HG02588 (cell line): ENCODE measurements around the gene ZNF774.
"Not testable (repeated sequence)": the region's sequence is repeated elsewhere in the genome, so short reads cannot be mapped to it uniquely, and the experiment has no call there.

Experiments
- ATAC-seq: cut with Tn5 transposase; IDR thresholded peaks from one replicate; pipeline ENCODE4 v1.9.1; 2021; ENCODE audit warnings: mild to moderate bottlenecking, moderate library complexity; ENCODE audit not compliant: unreplicated experiment

The ZNF774 gene

DNA sequence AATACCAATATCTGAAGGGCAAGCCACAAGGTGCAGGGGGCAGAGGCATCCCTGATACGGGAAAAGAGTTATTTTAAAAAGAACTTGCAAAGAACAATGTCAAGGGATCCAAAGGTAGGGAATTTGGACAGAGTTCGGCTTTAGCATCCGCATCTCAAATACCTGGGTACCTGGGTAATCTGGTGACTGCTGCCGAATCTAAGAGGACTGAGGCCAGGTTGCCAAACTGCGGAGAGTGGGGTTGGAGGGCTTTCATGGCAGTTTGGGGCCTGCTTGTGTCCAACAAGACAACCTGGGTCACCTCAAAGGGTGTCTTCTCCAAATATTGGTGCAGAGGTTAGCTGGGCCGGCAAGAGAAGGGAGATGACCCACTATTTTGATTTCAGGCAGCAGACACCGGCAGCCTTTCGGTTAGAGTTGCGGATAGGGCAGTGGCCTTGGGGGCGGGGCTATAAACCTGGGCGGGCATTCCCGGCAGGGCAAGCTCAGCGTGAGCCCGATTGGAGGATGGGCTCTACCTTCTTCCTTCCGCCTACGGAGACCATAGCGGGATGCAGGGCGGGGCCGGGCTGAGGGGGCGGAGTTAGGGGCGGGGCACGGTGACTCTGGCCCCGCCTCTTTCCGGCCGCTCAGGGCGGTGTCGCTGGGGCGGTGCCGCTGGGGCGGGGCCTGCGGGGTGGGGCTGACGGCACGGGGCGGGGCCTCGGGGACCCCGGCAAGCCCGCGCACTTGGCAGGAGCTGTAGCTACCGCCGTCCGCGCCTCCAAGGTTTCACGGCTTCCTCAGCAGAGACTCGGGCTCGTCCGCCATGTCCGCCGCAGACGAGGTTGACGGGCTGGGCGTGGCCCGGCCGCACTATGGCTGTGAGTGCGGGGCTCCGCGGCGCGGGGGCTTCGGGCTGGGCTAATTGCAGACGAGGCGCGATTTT lies 35.7 kb downstream of the ZNF774 start, which contains the start of gene IQGAP1:
IQGAP1 (plus strand) TSS at position 709 of the 928 bp plus-strand sequence; CDS start at position 809, 100 bp downstream.
- ATAC-seq: peak; percentile 90

DNA sequence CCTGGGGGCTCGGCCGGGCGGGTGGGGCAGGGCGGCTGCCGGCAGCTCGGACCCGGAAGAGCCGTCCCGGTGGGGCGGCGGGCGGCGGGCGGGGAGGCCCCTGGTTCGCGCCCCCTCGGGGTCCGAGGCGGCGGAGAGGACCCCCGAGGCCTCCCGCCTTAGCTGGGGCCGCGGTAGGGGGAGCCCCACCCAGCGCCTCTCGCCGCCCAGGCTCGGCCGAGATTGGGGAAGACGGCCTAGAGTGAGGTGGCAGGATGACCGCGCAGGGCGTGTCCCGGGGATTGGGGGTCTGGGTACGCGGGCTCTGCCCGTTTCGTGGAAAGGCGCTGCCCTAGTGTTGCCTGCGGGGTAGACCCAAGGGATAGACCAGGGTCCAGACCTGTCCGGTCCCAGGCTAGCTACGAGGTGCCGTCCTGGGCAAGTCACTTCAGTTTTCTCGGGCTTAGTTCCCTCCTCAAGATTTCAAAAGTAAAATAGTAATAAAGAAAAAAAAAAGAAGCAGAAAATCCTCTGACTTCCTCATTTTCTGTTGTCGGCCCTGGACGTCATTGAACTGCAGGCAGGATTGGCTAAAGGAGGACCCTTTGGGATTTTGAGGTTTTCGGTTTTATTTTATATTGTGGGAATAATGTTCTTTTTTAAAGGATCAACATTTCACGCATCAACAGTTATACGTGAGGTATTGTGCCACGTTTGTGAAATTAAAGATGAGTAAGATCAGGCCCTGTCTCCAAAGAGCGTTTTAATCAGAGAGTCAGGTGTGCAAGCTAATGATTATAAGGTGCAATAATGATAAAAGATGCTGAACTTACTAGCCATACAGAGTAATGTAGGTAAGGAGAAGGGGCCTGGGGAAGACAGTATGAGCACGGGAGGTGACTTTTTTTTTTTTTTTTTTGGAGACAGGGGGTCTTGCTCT lies 36.6 kb downstream of the ZNF774 start:
- peak; percentile 50 for ATAC-seq

GRCh38 chr15:90389513-90389912 lies 37.4 kb downstream of the ZNF774 start:
- no peak for ATAC-seq

DNA sequence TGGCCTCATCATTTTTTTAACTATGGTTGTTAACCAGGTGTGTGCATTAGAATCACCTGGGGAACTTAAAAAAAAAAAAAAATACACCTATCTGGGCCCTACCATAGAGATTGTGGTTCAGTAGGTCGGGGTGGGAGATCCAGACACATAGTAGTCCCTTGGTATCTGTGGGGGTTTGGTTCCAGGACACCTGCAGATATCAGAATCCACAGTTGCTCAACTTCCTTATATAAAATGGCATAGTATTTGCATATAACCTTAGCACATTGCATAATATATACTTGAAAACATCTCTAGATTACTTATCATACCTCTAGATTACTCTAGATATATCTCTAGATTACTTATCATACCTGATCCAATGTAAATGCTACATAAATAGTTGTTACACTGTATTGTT lies 41.0 kb downstream of the ZNF774 start:
- ATAC-seq: no peak

GRCh38 chr15:90394074-90394473 lies 42.0 kb downstream of the ZNF774 start:
- ATAC-seq: no peak

DNA sequence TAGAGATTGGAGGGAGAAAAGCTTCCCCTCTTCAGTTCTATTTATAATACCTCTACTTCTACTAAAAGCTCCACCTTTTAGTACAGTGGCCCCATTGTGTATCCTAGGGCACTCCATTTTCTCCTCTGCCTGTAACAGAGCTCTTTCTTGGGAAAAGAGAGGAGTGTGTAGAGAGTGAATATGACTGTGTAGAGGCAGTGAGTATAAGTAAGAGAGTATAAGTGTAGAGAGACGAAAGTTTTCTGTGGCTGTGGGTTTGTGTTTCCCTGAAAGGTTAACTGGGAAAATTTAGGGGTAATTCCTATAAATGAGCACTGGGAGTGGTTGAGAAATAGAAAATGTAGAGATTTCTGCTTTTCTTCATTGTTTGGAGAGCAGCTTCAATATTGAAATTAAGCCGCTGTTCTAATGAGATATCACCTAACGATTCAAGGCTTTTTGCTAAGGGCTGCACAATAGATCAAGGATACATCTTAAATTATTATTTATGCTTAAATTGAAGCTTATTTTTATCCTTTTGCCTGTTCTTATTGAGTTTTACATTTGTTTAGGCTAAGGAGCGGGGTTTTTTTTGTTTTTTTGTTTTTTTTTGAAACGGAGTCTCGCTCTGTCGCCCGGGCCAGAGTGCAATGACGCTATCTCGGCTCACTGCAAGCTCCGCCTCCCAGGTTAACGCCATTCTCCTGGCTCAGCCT lies 42.8 kb downstream of the ZNF774 start:
- no peak for ATAC-seq

GRCh38 chr15:90396321-90396720 lies 44.2 kb downstream of the ZNF774 start:
- ATAC-seq: no peak

DNA sequence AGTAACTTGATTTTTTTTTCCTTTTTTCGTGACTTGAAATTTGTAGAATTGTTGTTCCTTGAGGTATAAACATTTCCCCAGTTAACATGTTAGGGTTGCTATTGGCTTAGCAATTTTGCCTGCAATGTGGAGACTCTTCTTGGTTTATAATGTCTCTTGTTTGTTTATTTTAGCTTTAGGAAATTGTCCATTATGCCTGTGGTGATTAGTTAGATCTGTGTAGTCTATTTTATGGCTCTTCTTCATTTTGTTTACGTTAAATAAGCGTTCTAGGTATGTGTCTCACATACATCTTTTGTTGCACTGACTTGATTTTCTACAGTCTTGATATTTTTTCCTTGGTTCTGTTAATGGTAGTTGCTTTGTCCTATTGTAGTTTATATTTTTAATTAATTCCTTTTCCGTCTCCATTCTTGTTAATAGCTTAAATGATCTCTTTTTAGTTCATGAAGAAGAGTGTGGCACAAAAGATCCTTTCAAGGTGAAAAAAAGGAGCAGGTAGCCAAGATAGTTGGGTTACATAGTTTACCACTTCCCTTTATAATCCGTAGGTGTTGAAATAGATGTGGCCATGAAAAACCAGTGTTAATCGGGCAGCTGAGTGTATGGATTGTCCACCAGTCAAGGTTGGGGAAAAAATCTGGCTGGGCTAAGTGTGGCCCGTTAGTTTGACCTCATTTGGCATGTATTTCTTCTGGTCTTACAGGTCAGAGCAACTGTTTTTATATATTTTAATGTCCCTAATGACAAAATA lies 48.1 kb downstream of the ZNF774 start:
- no peak for ATAC-seq

- peak; percentile 99 for ATAC-seq
These were observed 48.8 kb downstream of the ZNF774 start for GRCh38 chr15:90400759-90401314.

- no peak for ATAC-seq
These were observed 49.4 kb downstream of the ZNF774 start for GRCh38 chr15:90401495-90401894.

DNA sequence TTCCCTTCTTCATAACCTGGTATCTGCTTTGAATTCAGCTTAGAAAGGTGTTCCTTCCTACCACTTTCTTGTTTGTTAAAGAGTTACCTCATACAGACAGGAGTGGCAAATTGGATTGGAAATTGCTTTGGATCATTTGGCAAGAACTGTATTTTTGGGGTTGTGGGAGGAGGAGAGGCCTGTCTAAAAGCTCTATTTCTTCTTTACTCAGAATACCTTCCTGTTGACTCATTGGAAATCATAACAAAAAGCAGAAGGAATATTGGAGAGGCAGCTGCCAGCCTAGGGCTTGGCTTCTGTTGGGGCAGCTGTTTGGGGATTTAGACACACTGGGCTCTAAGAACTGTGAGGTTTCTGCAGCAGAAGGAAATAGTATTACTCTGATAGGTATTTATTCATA lies 50.1 kb downstream of the ZNF774 start:
- ATAC-seq: no peak

GRCh38 chr15:90402767-90403166 lies 50.7 kb downstream of the ZNF774 start:
- ATAC-seq: no peak

DNA sequence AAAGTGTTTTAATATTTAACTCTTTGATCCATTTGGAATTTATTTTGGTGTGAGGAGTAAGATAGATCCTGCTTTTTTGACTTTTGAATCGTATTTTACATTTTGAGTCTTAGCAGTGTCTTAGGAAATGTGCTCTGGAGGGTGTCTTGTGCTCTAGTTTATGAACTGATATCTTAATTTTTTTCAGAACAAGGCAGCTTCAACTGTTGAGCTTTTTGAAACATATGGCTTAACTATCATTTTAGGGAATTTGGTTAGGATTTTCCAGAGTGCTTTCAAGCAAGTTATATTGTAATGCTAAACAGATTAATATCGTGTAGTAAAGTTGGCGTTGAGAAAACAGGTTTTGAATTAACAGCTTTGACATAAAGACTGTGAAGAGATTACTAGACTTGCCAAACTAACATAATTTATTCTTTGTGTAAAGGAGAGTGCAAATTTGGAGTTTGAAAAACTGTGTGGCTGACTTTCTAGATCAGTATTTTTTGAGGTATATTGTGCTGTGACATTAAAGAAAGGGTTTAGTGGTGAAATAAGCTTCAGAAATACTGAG lies 53.0 kb downstream of the ZNF774 start:
- no peak for ATAC-seq

DNA sequence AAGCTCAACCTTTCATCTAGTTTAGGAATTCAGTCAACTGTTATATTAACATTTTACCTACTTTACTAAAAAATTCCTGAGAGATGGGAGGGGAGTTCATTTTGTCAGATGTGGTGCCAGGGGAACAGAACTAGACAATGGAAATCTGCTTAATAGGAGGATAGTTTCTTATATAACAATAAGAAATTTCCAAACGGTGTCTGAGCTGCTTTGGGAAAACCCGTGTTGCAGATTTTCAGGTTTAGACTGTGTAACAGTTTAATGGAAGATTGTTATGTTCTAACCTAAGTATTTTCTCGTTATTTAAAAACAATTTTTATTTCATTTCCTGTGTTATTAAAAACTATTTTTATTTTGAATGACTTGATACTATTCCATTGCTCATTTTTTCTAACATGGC lies 55.3 kb downstream of the ZNF774 start:
- no peak for ATAC-seq

DNA sequence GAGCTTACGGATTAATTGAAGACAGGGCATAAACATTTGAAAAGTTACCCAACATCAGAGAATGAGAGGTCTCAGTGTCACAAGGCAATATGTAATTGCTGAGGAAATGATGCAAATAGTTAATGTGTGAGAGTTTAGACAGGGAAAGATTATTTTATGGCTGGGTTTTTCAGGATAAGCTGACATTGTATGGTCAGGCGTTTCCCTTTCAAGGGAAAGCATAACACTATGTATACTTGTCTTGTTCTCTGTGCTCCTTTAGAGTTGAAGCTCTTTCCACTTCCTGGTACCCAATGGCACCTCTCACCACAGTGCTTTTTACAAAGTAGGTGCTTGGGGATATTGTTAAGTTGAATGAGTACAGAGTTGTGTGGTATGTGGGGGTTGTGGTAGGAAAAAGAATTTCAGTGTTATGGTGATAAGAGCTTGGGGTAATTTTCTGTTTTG lies 55.8 kb downstream of the ZNF774 start:
- no peak for ATAC-seq

DNA sequence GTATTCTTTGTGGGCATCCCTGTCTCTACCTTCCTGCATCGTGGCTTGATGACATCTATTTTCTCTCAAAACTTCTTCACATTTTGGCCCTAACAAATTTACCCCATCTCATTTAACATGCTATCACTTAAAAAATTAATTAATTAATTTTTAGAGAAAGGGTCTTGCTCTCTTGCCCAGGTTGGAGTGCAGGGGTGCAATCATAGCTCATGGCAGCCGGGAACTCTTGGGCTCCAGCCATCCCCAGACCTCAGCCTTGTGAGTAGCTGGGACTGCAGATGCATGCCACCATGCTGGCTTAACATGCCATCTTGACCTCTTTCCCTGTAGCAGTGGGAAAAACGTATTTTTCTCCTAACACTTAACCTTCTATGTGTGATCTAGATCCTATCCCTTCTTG lies 56.6 kb downstream of the ZNF774 start:
- no peak for ATAC-seq

DNA sequence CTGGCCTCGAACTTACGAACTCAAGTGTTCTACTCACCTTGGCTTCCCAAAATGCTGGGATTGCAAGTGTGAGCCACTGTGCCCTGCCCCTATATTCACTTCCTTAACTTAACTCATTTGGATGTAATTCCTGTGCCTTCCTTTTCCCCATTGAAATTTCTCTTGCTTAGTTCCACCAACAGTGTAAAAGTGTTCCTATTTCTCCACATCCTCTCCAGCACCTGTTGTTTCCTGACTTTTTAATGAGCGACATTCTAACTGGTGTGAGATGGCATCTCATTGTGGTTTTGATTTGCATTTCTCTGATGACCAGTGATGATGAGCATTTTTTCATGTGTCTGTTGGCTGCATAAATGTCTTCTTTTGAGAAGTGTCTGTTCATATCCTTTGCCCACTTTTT lies 57.5 kb downstream of the ZNF774 start:
- not testable (repeated sequence) for ATAC-seq

DNA sequence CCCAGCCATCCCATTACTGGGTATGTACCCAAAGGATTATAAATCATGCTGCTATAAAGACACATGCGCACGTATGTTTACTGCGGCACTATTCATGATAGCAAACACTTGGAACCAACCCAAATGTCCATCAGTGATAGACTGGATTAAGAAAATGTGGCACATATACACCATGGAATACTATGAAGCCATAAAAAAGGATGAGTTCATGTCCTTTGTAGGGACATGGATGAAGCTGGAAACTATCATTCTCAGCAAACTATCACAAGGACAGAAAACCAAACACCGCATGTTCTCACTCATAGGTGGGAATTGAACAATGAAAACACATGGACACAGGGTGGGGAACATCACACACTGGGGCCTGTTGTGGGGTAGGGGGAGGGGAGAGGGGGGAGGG lies 58.2 kb downstream of the ZNF774 start:
- ATAC-seq: not testable (repeated sequence)

DNA sequence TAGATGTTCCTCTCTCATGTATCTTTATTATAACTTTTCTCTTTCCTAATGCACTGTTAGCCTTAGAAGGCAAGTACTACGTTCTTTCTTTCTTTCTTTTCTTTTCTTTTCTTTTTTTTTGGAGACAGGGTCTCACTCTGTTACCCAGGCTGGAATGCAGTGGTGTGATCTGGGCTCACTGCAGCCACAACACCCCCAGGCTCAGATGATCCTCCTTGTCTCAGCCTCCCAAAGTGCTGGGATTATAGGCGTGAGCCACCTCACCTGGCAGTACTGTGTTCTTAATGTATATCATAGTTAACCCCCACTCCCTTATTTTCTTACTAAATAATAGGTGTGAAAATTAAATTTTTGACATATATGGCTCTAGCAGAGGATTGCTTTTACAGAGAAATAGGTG lies 59.1 kb downstream of the ZNF774 start:
- ATAC-seq: no peak
